Thoracic aorta (tissue), 2 donors: ENCODE results near the gene CISD3. TPM values are rescaled to one million over a fixed set of nuclear protein-coding genes. Genes with fewer than 3 reads are reported as not detected.
"Not testable (repeated sequence)": the region's sequence is repeated elsewhere in the genome, so short reads cannot be mapped to it uniquely, and the experiment has no call there.

Experiments used
- ATAC-seq: fragments of 150-250 bp; one replicate; pipeline ENCODE4 v1.8.0; 2017; ENCODE audit warnings: low read depth; ENCODE audit not compliant: insufficient number of reproducible peaks, low FRiP score
- DNase-seq: peaks from one replicate; pipeline ENCODE4 v3.0.0-alpha.2; 2020; ENCODE audit warnings: low spot score
- H3K27ac ChIP-seq, 2 donors: fragments of 200-600 bp; sonication (generic); 1 replicate in 1 of 2; 2 replicates in 1 of 2; pipeline ENCODE4 v1.5.1; 2016; ENCODE audit warnings: mild to moderate bottlenecking in 2 of 2, moderate library complexity in 2 of 2
- H3K27me3 ChIP-seq: fragments of 200-600 bp; sonication (generic); replicated peaks from 2 replicates; pipeline ENCODE4 v1.6.0; 2016; ENCODE audit warnings: mild to moderate bottlenecking; ENCODE audit not compliant: insufficient read depth
- H3K36me3 ChIP-seq: fragments of 200-600 bp; sonication (generic); one replicate; pipeline ENCODE4 v1.5.1; 2016
- H3K4me1 ChIP-seq, 2 donors: fragments of 200-600 bp; sonication (generic); 1 replicate in 1 of 2; 2 replicates in 1 of 2; pipeline versions ENCODE4 v1.5.1 to v1.6.0; 2016; ENCODE audit warnings: low read depth in 2 of 2, mild to moderate bottlenecking in 1 of 2; ENCODE audit not compliant: control insufficient read depth in 1 of 2
- H3K4me3 ChIP-seq: fragments of 200-600 bp; sonication (generic); 2 replicates; pipeline ENCODE4 v1.5.1; 2016; ENCODE audit warnings: mild to moderate bottlenecking
- H3K9me3 ChIP-seq: fragments of 200-600 bp; sonication (generic); 2 replicates; pipeline ENCODE4 v1.5.1; 2016
- total RNA-seq, 2 donors: library from RNA; depleted of rRNA; stranded (reverse); fragments of >200 nt; gene quantifications; one replicate each; pipeline versions ENCODE4 v1.1.0 to v1.2.3, GENCODE V29; 2016
- TF ChIP-seq, protein P1 (sequence below): fragments of 200-600 bp; sonication (generic); IDR thresholded peaks from one replicate; pipeline ENCODE4 v1.5.1; 2019; ENCODE audit warnings: antibody characterized with exemption

CISD3 gene
- total RNA-seq, 2 donors from 2014 or later, result 9.3 to 9.6 TPM

GRCh38 chr17:38725066-38725465 is 5.1 kb upstream of the CISD3 start:
- ATAC-seq (no peak), DNase-seq (no peak)
- H3K4me3 ChIP-seq, result no peak overlapping the region
- H3K36me3 ChIP-seq, result peaks cover 40% of the 10 kb centered on the region
- H3K27ac ChIP-seq, result no peak overlapping the region
- no peaks in the 10 kb centered on the region for H3K27me3 ChIP-seq
- no peaks in the 10 kb centered on the region for H3K9me3 ChIP-seq
- peaks cover 6 to 11% of the 10 kb centered on the region in 2 donors for H3K4me1 ChIP-seq
- TF ChIP-seq, protein P1, sequence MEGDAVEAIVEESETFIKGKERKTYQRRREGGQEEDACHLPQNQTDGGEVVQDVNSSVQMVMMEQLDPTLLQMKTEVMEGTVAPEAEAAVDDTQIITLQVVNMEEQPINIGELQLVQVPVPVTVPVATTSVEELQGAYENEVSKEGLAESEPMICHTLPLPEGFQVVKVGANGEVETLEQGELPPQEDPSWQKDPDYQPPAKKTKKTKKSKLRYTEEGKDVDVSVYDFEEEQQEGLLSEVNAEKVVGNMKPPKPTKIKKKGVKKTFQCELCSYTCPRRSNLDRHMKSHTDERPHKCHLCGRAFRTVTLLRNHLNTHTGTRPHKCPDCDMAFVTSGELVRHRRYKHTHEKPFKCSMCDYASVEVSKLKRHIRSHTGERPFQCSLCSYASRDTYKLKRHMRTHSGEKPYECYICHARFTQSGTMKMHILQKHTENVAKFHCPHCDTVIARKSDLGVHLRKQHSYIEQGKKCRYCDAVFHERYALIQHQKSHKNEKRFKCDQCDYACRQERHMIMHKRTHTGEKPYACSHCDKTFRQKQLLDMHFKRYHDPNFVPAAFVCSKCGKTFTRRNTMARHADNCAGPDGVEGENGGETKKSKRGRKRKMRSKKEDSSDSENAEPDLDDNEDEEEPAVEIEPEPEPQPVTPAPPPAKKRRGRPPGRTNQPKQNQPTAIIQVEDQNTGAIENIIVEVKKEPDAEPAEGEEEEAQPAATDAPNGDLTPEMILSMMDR, result no peak

DNA sequence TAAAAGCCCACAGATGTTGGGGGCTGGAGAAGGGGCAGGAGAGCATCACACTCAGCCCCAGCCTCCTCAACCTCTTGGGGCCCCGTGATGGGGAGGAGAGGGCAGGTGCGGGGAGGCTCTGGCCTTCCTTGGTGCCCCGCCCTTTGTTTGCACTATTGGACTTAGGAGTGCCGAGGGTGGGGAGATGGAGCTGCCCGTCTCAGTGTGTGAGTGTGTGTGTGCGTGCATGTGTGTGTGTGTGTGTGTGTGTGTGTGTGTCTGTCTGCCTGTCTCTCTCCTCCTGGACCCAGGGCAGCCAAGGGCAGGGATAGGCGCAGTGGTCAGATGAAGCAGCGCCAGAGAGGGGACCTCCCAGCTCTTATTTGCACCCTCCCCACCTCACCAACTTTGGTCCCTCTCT is 4.0 kb upstream of the CISD3 start:
- peaks cover 31% of the 10 kb centered on the region for H3K36me3 ChIP-seq
- peaks cover 10 to 17% of the 10 kb centered on the region in 2 donors for H3K4me1 ChIP-seq
- DNase-seq, H3K4me3 ChIP-seq, H3K9me3 ChIP-seq, H3K27ac ChIP-seq, H3K27me3 ChIP-seq, ATAC-seq: not testable (repeated sequence)

GRCh38 chr17:38727736-38728135 is 2.4 kb upstream of the CISD3 start:
- Histone ChIP-seq H3K27ac (no peak overlapping the region), H3K36me3 (peaks cover 18% of the 10 kb centered on the region), H3K27me3 (no peaks in the 10 kb centered on the region), H3K4me1 (peaks cover 14 to 33% of the 10 kb centered on the region in 2 donors), H3K9me3 (no peaks in the 10 kb centered on the region), H3K4me3 (no peak overlapping the region)
- DNase-seq (no peak), ATAC-seq (no peak)
- TF ChIP-seq, protein P1, result no peak

GRCh38 chr17:38728290-38728831 is 1.8 kb upstream of the CISD3 start:
- Histone ChIP-seq H3K27me3 (no peaks in the 10 kb centered on the region), H3K4me3 (no peak overlapping the region), H3K36me3 (peaks cover 15% of the 10 kb centered on the region), H3K9me3 (no peaks in the 10 kb centered on the region), H3K27ac (peak overlapping the region in 1 of 2 donors; percentile 82), H3K4me1 (peaks cover 14 to 39% of the 10 kb centered on the region in 2 donors)
- ATAC-seq (no peak), DNase-seq (no peak)
- TF ChIP-seq, protein P1, result no peak

DNA sequence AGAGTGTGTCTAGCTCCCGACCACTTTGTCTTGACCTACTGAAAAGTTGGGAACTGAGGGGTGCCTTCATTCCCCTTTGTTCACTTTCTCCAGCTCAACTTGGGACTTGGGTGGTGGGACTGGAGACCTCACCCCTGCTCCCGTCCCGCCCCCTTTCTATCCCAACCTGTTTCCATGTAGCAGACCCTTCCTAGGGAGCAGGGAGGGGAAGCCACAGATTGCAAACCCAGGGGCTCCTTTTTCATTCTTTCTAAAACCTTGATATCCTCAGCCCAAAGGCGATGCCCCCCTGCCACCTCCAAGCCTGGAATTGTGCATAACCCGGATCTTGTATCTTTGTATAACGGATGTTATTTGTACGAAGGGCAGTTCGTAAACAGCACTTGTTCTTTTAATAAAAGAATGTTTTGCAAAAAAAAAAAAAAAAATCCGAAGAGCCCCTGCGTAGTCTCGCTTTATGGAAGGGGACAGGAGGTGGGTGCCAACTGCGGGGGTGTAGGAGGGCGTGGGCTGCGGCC is 714 bp upstream of the CISD3 start:
- no peak for DNase-seq
- TF ChIP-seq, protein P1, result no peak
- peaks cover 12 to 38% of the 10 kb centered on the region in 2 donors for H3K4me1 ChIP-seq
- H3K36me3 ChIP-seq, result peaks cover 11% of the 10 kb centered on the region
- H3K9me3 ChIP-seq, result no peaks in the 10 kb centered on the region
- peak overlapping the region; percentile 82 for H3K27ac ChIP-seq
- H3K27me3 ChIP-seq, result no peaks in the 10 kb centered on the region
- H3K4me3 ChIP-seq, result peak overlapping the region; percentile 89
- ATAC-seq, result no peak
